AG09319 (cell line): ENCODE data around the gene CPNE5.

Experiments used
- DNase-seq: peaks from one replicate; pipeline ENCODE4 v3.0.0-alpha.2; 2010; ENCODE audit warnings: low read depth; ENCODE audit errors: extremely low read depth
- TF ChIP-seq, protein P1 (sequence below): IDR thresholded peaks from 2 replicates; pipeline ENCODE4 v1.5.1; 2011; ENCODE audit warnings: low read depth, mild to moderate bottlenecking, inconsistent platforms, low read length, moderate library complexity

CPNE5 gene

GRCh38 chr6:36787210-36787609, 52.0 kb downstream of the CPNE5 start:
- TF ChIP-seq, protein P1, sequence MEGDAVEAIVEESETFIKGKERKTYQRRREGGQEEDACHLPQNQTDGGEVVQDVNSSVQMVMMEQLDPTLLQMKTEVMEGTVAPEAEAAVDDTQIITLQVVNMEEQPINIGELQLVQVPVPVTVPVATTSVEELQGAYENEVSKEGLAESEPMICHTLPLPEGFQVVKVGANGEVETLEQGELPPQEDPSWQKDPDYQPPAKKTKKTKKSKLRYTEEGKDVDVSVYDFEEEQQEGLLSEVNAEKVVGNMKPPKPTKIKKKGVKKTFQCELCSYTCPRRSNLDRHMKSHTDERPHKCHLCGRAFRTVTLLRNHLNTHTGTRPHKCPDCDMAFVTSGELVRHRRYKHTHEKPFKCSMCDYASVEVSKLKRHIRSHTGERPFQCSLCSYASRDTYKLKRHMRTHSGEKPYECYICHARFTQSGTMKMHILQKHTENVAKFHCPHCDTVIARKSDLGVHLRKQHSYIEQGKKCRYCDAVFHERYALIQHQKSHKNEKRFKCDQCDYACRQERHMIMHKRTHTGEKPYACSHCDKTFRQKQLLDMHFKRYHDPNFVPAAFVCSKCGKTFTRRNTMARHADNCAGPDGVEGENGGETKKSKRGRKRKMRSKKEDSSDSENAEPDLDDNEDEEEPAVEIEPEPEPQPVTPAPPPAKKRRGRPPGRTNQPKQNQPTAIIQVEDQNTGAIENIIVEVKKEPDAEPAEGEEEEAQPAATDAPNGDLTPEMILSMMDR, result no peak

DNA sequence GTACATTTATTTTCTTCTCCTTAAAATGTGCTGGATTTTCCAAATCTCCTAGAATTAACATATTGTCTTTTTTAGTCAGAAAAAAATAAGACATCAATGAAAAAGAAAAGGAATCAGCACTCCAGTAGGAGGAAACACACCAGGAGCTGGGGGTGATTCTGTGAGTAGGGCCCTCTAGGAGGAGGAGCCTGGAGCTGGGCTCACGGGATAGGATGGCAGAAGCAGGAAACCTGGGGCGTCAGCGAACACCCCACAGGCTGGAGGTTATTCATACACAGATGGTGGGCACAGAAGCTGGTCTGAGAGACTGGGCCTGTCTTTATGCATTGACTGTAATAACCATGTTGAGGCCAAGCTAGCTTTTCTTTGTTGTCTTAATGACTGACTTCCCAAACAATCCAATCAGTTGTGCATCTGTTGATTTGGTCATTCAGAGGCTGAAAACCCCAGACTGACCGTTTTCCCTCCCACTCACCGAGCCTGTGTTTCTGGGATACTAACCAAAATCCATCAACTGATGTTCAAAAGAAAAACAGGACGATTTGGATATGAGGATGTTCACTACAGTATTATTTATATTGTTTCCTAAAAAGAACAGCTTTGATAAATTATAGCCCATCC, 53.1 kb downstream of the CPNE5 start:
- TF ChIP-seq, protein P1, result no peak
- DNase-seq, result no peak

More at GRCh38 chr6:36787210-36787609, 52.0 kb downstream of the CPNE5 start:
- no peak for DNase-seq

GRCh38 chr6:36784376-36784636, 54.9 kb downstream of the CPNE5 start:
- TF ChIP-seq, protein P1, result no peak
- DNase-seq, result no peak

GRCh38 chr6:36783603-36784375, 55.5 kb downstream of the CPNE5 start:
- TF ChIP-seq, protein P1, result no peak
- DNase-seq, result no peak

GRCh38 chr6:36781669-36782068, 57.6 kb downstream of the CPNE5 start:
- no peak for DNase-seq
- TF ChIP-seq, protein P1, result no peak

GRCh38 chr6:36780442-36781177, 58.6 kb downstream of the CPNE5 start:
- TF ChIP-seq, protein P1, result no peak
- DNase-seq, result no peak

GRCh38 chr6:36779227-36779626, 60.0 kb downstream of the CPNE5 start:
- no peak for DNase-seq
- TF ChIP-seq, protein P1, result no peak
